ENCODE results near the gene CTBP2. TPM values are rescaled to one million over a fixed set of nuclear protein-coding genes. Genes with fewer than 3 reads are reported as not detected.

CTBP2 gene
- total and polyA plus RNA-seq, 8 donors, result 71.2 to 90.0 (median 84.1) TPM

- ATAC-seq, result no peak
- H3K36me3 ChIP-seq, result peaks cover 0 to 40% of the 10 kb centered on the region in 2 donors
- intact Hi-C loops (cut with DNase I), result no loop called here
- no peaks in the 10 kb centered on the region for H3K9me3 ChIP-seq
- H3K4me1 ChIP-seq, result peaks cover 6 to 36% of the 10 kb centered on the region in 2 donors
- H3K27ac ChIP-seq, result no peak overlapping the region
- no peak overlapping the region for H3K4me3 ChIP-seq
- no peaks in the 10 kb centered on the region for H3K27me3 ChIP-seq
- TF ChIP-seq, protein P1, sequence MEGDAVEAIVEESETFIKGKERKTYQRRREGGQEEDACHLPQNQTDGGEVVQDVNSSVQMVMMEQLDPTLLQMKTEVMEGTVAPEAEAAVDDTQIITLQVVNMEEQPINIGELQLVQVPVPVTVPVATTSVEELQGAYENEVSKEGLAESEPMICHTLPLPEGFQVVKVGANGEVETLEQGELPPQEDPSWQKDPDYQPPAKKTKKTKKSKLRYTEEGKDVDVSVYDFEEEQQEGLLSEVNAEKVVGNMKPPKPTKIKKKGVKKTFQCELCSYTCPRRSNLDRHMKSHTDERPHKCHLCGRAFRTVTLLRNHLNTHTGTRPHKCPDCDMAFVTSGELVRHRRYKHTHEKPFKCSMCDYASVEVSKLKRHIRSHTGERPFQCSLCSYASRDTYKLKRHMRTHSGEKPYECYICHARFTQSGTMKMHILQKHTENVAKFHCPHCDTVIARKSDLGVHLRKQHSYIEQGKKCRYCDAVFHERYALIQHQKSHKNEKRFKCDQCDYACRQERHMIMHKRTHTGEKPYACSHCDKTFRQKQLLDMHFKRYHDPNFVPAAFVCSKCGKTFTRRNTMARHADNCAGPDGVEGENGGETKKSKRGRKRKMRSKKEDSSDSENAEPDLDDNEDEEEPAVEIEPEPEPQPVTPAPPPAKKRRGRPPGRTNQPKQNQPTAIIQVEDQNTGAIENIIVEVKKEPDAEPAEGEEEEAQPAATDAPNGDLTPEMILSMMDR (IDR thresholded peaks at IDR 0.05), result no peak
- peak in 1 of 4 donors; percentile 22 for DNase-seq
These were observed 53.8 kb downstream of the CTBP2 start for GRCh38 chr10:125106586-125106985.

DNA sequence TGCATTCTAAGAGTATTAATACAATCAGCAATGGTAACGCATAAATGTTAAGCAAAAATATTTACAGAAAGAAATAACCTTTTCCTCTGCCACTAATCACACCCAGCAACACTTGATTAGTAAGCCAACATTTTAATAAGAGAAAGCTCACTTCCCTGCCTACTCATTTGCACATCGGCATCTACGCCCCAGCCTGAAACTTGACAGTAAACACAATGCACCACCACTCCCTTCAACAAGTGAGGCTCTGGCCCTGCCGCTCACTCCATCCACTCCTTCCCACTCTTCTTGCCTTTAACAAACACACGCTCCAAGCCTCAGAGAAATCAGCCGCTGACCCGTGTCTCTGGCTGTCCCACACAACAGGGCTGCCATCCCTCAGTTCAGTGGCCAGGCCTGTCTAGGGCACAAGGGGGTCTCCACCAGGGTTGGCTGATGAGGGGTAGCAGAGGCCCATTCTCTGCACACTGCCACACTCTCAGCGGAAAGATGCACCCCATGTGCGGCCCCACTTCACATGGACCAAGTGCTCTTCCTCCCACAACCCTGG, 54.6 kb downstream of the CTBP2 start:
- H3K4me3 ChIP-seq, result no peak overlapping the region
- H3K4me1 ChIP-seq, result peaks cover 6 to 38% of the 10 kb centered on the region in 2 donors
- no peak overlapping the region for H3K27ac ChIP-seq
- DNase-seq (no peak), ATAC-seq (no peak)
- H3K36me3 ChIP-seq, result peaks cover 0 to 40% of the 10 kb centered on the region in 2 donors
- no peaks in the 10 kb centered on the region for H3K9me3 ChIP-seq
- TF ChIP-seq, protein P1 (IDR thresholded peaks at IDR 0.05), result no peak
- intact Hi-C loops (cut with DNase I), result no loop called here
- no peaks in the 10 kb centered on the region for H3K27me3 ChIP-seq

DNA sequence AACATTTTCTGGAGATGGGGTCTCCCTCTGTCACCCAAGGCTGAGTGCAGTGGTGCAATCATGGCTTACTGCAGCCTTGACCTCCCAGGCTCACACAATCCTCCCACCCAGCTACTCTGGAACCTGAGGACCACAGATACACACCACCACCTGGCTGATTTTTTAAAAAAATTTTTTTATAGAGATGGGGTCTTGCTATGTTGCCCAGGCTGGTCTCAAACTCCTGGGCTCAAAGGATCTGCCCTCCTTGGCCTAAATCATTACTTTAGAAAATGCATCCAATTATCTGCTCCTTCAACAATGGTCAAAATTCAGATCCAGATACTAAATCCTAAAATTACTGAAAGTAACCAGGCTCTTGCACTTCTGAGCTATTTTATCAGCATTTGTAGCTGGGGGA, 55.2 kb downstream of the CTBP2 start:
- peaks cover 6 to 38% of the 10 kb centered on the region in 2 donors for H3K4me1 ChIP-seq
- intact Hi-C loops (cut with DNase I), result no loop called here
- TF ChIP-seq, protein P1 (IDR thresholded peaks at IDR 0.05), result no peak

GRCh38 chr10:125104559-125104958, 55.8 kb downstream of the CTBP2 start:
- H3K4me3 ChIP-seq, result no peak overlapping the region
- H3K36me3 ChIP-seq, result peaks cover 0 to 39% of the 10 kb centered on the region in 2 donors
- peaks cover 6 to 38% of the 10 kb centered on the region in 2 donors for H3K4me1 ChIP-seq
- TF ChIP-seq, protein P1 (IDR thresholded peaks at IDR 0.05), result no peak
- DNase-seq (no peak), ATAC-seq (no peak)
- H3K9me3 ChIP-seq, result no peaks in the 10 kb centered on the region
- intact Hi-C loops (cut with DNase I), result no loop called here
- H3K27me3 ChIP-seq, result no peaks in the 10 kb centered on the region
- H3K27ac ChIP-seq, result no peak overlapping the region

More for the DNA sequence above, 55.2 kb downstream of the CTBP2 start:
- Histone ChIP-seq H3K27me3 (no peaks in the 10 kb centered on the region), H3K36me3 (peaks cover 0 to 40% of the 10 kb centered on the region in 2 donors), H3K9me3 (no peaks in the 10 kb centered on the region), H3K27ac (no peak overlapping the region), H3K4me3 (no peak overlapping the region)
- no peak for DNase-seq
- ATAC-seq, result no peak

- no peak for DNase-seq
- no peak for ATAC-seq
- H3K4me1 ChIP-seq, result peaks cover 6 to 38% of the 10 kb centered on the region in 2 donors
- intact Hi-C loops (cut with DNase I), result no loop called here
- TF ChIP-seq, protein P1 (IDR thresholded peaks at IDR 0.05), result no peak
- H3K36me3 ChIP-seq, result peaks cover 0 to 33% of the 10 kb centered on the region in 2 donors
- H3K27me3 ChIP-seq, result no peaks in the 10 kb centered on the region
- no peak overlapping the region for H3K27ac ChIP-seq
- no peaks in the 10 kb centered on the region for H3K9me3 ChIP-seq
- H3K4me3 ChIP-seq, result no peak overlapping the region
These were observed 56.4 kb downstream of the CTBP2 start for GRCh38 chr10:125103924-125104323.

Measured in left lung (tissue), 10 donors.